SHP77 treated with DMSO at 0.1 percent for 48 hours (cell line): ENCODE data around the gene RPTOR.

ENCODE experiments used
- DNase-seq: peaks from one replicate; lab custom pipeline; 2025; lab: John Stamatoyannopoulos, UW

The RPTOR gene

DNA sequence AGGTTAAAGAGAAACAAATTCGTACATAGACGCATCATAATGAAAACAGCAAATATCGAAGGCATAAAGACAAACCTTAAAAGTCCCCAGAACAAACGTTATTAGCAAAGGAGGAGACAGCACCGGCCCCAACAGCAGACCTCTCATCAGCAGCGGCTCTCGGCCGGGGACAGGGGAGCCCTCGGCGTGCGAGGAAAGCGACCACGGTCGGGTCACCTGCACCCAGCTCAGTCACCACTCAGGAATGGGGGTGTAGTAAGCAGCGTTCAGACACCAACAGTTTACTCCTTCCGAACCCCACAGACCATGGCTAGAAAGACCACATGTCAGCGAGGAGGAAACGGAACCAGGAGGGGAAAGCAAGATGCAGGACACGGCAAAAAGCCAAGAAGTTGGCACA is 337.7 kb downstream of the RPTOR start:
- no peak for DNase-seq

DNA sequence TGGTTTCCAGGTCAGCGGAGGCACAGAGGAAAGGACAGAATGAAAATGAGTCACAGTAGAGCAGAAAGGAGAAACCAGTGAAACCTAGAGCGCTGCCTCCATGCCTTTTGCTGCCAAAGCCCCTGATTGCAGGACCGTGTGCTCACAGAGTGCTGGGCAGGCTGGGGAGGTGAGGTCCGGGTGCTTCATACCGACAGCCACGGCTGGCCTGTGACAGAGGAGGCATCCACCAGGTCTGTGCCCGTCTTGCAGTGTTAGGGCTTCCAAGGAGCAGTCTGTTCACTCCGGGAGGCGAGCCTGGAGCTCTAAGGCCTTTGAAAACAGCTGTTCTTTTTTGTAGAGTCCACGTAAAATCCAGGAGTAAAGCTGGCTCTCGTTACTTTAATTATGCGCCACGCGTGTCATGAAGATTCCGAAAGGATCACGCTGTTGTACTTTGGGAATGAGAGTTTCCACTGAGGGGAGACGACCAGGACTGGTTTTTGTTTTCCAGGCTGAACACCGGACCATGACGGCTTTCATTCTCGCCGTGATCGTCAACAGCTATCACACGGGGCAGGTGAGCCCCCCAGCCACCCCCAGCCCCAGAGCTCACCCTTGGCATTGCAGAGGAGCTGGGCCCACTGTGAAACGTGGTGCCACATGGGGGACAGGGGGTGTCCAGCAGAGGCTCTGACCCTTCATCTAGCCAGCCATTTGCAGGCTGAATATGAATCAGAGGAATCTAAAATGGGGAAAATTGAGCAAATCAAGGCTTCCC is 338.5 kb downstream of the RPTOR start:
- DNase-seq: no peak

DNA sequence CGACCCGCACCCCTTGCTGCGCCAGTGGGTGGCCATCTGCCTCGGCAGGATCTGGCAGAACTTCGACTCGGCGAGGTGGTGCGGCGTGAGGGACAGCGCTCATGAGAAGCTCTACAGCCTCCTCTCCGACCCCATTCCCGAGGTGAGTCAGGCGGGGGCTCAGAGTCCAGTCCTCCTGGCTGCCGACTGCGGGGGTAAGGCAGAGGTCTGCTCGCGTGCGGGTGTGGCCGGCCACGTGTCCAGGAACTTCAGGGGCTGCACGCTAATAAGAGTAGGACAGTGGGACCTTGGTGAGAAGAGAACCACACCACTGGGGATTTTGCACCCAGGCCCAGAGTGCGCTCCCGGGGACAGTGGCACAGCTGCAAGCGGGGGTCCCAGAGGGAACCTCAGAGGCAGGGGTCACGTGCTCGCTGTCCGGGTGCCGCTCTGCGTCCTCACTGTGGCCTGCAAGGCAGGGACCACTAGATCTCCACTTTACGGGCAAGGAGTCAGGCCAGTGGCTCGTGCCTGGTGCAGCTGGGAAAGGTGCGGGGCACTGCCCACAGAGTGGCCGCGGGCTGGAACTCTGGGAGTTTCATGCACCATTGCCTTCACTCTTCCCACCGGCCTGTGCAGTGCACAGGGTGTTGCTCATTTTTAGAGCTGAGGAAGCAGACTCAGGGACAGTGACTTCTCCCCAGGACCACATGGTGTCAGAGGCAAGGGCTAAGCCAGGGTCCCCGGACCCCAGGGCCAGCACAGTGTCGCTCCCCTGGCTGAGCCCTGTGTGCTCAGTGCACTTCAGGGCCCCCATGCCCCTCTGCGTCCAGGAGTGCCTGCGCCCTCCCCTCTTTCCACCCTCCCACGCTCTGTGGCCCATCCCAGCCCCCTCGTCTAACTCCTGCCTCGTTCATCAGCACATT is 339.4 kb downstream of the RPTOR start:
- DNase-seq: no peak

DNA sequence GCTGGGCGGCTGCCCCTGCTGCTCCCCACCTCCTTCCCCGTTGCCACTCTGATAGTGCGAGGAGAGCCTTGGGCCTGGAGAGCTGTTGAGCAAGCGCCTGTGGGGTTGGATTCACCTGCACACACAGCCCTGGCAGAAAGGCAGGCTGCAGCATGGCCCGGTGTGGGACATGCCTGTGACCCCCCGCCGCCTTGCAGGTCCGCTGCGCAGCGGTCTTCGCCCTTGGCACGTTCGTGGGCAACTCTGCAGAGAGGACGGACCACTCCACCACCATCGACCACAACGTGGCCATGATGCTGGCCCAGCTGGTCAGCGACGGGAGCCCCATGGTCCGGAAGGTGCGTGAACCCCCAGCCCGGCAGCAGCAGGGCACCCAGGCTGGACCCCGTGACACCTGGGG is 340.2 kb downstream of the RPTOR start:
- DNase-seq: no peak

DNA sequence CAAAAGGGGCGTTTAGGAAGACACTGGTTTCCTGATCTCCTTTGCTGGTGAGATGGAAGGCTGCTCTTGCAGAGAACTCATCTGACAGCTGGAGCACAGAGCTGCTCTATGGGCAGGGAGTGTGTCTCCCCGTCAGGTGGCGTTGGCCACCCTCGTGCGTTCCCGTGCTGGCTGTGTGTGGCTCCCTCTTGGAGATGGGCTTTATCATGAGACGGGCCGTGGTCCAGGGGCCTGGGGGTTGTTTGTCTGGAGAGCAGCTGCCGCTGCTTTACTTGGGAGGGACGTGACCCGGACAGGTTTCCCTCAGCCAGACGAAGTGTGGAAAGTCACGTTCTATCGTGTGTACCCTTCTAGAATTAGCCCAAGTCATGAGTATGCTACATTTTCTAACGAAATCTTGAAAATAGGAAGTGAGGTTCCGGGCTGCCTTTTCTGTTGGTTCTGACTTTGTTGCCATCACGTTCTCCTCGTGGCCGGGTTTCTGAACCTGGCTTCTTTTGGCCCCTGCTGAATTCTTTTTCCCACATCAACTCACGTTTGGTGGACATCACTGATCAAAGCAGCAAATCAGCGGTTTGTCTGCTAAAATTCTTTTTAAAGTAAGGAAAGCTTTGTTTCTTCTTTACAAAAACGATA is 341.4 kb downstream of the RPTOR start:
- no peak for DNase-seq

DNA sequence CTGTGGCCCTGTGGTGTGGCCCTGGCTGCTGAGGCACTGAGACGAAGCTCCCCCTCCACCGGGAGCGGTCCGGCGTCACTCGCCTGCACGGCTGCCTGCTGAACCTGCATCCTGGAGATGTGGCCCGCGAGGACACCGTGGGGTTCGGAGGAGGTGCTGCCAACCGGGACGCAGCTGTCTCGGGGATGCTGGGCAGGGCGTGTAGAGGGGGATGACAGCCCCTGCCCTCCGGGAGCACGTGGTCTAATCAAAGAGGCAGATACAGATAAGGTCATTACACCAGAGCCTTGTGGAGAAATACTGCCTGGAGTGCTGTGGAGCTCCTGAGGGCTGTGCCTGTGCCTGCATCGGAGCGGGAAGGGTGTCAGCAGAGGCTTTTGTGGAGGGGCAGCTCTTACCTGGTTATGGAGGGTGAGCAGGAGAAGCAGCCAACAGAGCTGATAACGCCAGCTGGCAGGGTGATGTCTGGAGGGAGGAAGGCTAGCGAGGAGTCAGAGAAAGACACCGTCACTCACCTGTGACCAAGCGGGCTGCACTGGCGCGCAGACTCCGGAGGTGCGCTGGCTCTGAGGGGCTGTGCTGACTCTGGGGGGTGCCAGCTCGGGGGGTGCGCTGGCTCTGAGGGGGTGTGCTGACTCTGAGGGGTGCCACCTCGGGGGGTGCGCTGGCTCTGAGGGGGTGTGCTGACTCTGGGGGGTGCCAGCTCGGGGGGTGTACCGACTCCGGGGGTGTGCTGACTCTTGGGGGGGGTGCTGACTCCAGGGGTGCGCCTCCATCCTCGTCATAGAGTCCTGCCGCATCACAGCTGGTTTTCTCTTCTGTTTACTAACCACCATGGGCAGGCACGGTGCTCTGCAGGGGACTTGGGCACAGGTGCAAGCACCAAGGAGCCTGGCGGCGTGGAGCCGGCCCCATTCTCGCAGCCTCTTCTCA is 342.3 kb downstream of the RPTOR start:
- DNase-seq: no peak

DNA sequence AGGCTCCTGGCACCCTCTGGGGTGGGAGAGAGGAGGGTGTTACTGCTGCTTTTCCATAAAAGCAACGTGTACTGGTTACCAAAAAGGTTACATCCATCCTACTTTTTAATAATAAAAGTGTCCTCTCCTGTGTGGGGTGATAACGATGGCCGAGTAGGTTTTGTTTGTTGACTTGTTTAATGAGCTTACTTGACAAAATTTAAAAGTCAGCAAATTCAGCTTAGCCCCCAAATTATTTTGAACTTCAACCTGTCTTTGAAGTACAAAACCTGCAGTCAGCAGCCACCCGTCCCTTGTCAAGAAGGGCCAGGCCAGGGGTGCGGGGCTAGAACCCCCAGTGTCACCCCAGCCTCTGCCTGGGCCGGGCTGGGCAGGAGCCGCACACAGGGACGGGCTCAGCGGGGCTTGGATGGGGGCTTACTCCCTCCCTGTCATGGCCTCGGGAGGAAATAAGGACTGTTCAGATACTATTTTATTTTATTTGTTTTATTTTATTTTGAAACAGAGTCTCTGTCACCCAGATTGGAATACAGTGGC is 343.1 kb downstream of the RPTOR start:
- DNase-seq: no peak

DNA sequence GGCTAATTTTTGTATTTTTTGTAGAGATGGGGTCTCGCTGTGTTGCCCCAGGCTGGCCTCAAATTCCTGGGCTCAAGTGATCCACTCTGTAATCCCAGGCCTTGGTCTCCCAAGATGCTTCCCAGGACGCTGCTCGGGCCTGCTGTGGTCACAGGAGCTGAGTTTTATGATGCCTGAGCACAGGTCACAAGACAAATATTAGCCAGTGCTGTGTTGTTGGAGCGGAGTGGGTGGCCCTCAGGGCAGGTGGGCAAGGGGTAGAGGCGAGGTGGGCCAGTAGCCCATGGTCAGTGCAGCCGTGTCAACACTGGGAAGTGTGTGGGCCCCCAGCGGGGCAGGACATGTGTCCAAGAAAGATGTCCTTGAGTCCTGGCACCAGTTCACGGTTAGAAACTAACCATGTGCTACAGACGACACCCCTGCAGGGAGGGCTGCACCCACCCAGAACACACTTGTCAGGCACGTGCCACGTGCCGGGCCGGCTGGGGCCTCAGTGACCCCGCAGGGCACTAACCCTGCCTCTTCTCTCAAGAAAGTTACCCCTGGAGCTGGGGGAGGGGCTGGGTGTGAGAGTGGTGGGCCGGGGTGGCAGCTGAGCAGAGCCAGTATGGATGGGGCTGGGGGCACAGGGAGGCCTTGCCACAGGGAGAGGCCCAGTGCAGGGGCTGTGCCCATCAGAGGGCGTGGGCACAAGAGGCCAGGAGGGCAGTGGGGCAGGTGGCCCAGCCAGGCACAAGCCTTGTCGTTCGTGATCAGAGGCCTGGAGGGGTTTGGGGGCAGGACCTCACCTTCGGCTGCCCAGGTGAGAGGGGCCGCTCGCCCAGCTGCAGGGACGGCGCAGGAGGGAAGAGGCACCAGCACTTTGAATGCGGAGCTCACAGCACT is 343.9 kb downstream of the RPTOR start:
- DNase-seq: no peak

DNA sequence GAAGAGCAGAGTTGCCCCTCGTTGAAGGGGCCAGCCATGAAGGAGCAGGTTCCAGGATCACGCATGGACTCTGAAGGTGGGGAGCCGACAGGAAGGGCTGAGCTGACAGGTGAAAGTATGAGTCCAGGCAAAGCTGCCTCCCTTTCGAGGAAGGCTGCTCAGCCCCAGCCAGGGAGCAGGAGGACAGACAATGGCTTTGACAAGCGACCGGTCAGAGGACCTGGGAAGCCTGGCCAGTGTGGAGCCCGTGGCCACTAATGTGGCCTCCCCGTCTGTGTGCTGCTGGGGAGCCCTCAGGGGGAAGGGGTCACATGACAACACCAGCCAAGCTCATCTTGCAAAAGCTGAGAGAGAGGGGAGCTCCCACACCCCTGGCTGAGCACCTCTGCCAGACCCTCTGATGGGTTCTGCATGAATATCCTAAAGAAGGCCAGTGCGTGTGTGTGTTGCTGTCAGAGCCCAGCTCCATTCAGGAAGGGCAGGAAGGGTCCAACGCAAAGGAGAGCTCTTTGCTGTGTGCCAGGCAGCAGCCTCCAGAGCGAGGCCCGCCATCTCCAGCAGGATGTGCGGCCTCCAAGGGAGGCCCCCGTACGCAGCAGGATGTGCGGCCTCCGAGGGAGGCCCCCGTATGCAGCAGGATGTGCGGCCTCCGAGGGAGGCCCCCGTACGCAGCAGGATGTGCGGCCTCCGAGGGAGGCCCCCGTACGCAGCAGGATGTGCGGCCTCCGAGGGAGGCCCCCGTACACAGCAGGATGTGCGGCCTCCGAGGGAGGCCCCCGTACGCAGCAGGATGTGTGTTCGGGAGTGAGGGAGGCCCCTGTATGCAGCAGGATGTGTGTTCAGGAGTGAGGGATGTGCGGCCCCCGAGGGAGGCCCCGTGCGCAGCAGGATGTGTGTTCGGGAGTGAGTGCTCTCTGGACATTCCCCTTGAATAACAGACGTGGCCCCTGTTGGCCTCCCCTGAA is 344.9 kb downstream of the RPTOR start:
- no peak for DNase-seq

DNA sequence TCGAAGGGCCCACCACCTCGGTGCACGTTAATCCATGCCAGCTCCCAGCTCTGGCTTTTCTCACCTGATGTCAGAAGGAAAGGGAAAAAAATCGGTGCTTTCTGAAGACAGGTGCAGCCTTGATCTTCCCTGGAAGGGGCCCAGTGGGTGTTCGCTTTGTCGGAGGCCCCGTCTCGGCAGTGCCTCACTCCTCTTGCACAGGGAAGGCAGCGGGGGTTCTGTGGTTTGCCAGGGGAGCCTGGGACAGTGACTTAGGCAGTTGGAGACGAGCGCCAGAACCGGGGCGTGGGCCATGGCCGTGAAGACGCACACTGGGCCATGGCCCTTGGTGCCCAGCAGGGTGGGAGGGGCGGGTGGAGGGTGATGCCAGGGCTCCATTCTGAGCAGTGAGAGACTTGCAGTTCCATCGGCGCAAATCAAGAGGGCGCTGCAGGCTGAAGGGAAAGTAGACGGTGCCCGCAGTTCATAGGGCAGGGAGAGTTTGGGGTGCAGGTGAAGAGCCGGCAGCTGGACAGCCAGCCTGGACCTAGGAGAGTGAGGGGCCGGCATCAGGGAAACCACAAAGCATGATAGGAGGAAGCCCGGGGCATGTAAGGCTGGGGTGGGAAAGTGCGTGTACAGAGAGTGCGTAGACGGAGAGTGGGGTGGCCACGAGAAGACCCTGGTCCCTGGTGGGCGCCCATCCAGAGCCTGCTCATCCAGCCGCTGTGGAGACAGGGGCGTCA is 345.7 kb downstream of the RPTOR start:
- DNase-seq: no peak

DNA sequence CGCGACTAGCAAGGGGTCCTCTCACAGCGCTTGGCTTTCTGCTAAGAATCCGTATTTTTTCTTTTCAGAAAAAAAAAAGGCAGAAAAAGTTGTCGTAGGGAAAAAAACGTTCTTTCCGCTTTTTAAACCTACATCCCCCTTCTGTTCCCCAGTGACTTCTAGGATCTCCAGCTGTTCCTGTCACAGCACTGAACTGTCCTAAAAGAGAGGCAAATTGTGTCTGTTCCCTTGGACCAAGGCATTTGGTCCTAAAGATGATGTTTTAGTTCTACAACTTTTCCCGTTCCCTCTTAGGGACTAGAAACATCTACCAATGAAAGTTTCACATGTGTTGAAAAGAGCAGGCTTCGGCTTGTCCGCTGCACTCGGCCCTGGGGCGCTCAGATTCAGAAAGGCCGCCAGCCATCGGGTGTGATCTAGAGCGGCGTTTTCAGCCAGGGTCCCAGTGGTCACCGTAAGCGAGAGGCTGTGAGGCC is 346.3 kb downstream of the RPTOR start:
- DNase-seq: no peak

DNA sequence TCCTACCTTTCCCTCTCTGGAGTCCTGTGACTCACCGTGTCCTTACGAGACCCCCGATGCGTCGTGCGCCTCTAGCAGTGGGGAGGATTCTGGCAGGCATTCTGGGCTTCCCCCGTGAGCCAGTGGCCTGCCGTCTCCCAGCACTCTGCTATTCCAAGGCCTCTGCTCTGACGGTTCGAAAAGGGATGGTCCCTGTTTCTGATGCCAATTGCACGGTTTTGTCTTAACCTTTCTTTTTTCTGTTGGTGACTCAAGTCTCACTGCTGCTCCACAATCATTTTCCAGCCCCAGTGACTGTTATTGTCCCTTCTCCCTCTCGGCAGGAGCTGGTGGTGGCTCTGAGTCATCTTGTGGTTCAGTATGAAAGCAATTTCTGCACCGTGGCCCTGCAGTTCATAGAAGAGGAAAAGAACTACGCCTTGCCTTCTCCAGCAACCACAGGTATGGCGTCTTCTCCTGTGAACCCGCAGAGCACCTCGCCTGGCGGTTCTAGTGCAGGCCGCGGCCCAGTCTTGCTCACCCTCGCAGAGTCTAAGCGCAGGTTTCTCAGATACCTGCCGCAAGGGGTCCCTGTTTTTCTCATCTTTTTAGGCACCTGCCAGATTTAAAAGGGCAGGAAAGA is 346.9 kb downstream of the RPTOR start:
- no peak for DNase-seq

DNA sequence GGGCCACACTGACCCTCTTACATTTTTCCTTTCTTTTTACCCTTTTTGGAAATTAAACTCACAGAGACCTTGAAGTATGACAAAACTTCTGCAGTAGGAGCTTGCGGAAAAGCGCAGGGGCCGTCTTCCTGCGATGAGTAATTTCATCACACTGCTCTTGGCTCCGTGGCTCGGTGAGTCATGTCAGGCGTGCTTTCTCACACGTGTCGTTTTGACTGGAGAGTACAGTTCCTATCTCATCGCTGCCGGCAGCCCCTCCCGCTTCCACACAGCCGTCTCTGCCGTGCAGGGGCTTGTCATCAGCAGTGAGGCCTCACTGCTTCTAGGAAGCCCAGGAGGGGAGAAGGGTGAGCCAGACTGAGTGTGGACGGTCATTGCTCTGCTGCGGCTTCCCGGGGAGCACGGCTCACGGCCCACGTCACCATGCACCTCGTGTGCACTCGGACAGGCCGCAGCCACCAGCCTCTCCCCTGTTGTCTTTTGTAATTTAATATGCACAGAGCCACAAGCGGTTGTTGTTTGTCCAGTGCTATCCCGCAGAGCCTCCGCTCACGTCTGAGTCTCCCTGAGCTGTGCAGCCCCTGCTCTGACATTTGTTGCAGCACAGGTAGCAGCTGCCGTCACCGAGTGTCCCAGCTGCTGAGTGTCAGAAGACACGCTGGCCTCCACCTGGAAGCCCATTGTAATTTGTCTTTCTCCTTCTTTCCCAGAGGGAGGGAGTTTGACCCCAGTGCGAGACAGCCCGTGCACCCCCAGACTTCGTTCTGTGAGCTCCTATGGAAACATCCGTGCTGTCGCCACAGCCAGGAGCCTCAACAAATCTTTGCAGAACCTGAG is 347.6 kb downstream of the RPTOR start:
- DNase-seq: peak; percentile 28

DNA sequence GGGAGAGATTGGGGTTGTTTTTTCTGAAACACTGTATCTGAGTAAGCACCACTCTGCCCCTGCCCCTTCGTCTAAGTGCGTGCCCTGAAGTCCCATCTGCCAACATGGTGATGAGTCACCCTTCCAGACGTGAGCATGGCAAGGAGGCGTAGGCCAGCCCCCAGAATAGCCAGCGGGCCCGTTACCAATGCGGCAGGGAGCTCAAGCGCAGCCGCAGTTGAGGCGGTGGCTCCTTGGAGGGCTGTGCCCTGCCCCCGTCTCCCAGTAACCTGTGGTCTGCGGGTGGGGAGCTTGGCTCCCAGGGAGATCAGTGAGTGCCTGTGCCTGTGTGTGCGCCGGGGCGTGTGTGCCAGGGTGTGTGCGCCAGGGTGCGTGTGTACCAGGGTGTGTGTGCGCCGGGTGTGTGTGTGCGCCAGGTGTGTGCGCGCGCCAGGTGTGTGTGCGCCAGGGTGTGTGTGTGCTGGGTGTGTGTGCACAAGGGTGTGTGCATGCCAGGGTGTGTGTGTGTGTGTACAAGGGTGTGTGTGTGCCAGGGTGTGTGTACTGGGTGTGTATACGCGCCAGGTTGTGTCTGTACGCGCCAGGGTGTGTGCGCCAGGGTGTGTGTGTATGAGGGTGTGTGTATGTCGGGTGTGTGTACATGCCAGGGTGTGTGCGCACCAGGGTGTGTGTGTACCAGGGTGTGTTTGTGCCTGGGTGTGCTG is 348.4 kb downstream of the RPTOR start:
- DNase-seq: no peak

DNA sequence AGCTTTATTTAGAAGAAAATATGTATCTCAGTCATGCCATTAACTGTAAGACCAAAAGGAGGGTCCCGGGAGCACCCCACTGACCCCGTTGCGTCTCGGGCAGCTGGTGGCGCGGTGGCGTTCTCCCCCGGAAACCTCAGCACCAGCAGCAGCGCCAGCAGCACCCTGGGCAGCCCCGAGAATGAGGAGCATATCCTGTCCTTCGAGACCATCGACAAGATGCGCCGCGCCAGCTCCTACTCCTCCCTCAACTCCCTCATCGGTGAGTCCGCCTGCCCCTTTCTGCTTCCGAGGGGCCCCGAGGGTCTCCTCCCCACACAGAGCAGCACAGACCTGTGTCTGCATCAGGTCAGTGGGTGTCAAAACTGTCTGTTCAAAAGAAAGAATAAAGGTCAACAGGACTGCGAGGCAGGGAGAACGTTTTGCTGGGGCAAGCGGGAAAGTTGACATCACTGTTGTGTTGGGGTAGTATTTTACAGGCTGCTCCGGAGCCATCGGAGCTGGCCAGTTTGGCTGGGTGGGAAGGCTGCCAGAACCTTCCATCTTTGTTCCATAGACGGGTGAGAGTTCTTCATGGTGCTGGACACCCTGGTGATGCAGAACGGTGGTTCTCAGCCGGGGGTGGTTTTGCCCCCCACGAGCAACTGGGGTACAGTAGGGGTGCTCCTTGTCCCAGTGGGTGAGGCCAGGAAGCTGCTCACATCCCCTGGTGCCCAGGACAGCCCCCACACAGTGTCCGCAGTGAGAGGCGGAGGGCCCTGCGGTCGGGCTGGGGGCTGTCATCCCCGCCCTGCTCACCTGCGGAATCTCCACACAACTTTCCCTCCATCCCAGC is 349.2 kb downstream of the RPTOR start:
- DNase-seq: no peak

DNA sequence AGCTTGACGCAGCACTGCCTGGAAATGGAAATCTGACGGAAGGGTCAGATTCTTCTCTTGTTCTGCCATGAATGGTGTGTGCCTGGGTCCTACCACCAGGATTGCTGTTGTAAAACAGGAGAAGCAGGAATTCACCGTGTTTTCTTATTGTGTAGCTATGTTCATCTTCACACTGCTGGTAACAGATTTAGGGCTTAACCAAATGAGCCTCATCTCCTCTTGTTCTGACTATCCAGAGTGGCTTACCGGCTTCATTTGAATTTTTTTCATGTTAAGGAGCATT is 349.7 kb downstream of the RPTOR start:
- DNase-seq: no peak
